BLaER1 (cell line): ENCODE results near the gene SESTD1.

Experiments used
- H3K27ac ChIP-seq: shearing (Covaris generic); formaldehyde crosslinking; 2 replicates; pipeline ENCODE4 v1.8.1; 2022
- H3K27me3 ChIP-seq: shearing (Covaris generic); formaldehyde crosslinking; 2 replicates; pipeline ENCODE4 v1.8.1; 2022
- H3K36me3 ChIP-seq: shearing (Covaris generic); formaldehyde crosslinking; 2 replicates; pipeline ENCODE4 v1.8.1; 2022
- H3K4me1 ChIP-seq: shearing (Covaris generic); formaldehyde crosslinking; 2 replicates; pipeline ENCODE4 v1.8.1; 2022
- H3K4me2 ChIP-seq: shearing (Covaris generic); formaldehyde crosslinking; 2 replicates; pipeline ENCODE4 v1.8.1; 2022
- H3K4me3 ChIP-seq: shearing (Covaris generic); formaldehyde crosslinking; 2 replicates; pipeline ENCODE4 v1.8.1; 2022
- H3K9ac ChIP-seq: shearing (Covaris generic); formaldehyde crosslinking; 2 replicates; pipeline ENCODE4 v1.8.1; 2022
- H3K9me3 ChIP-seq: shearing (Covaris generic); formaldehyde crosslinking; 2 replicates; pipeline ENCODE4 v1.8.1; 2022
- H4K20me1 ChIP-seq: shearing (Covaris generic); formaldehyde crosslinking; 2 replicates; pipeline ENCODE4 v1.8.1; 2022
- Cebpa-rat ChIP-seq: shearing (Covaris generic); IDR thresholded peaks from 2 replicates; pipeline ENCODE4 v1.8.1; 2022

Gene SESTD1

DNA sequence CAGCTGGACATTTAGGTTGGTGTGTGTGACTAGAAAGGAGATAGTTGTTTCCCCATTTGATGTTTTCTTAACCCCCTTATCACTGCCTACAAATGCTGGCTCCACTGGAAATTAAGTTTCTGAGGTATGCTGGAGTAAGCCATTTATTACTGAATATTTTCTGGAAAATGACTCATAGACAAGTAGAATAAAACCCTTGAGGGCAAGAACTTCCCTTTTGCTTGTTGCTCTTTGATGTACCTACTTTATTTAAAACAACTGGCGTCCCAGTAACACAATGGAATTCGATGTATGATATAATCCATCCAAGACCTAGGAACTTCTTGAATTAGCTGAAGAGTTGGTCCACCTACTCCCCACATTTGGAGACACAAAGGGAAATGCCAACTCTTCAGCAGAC lies 33.3 kb upstream of the SESTD1 start:
- H3K4me2 ChIP-seq, result no peak overlapping the region
- H3K9ac ChIP-seq, result no peak overlapping the region
- no peak for TF ChIP-seq Cebpa-rat
- no peak overlapping the region for H3K4me3 ChIP-seq
- H3K27ac ChIP-seq, result no peak overlapping the region
- no peaks in the 10 kb centered on the region for H4K20me1 ChIP-seq
- no peaks in the 10 kb centered on the region for H3K27me3 ChIP-seq
- H3K36me3 ChIP-seq, result no peaks in the 10 kb centered on the region
- H3K4me1 ChIP-seq, result no peaks in the 10 kb centered on the region
- H3K9me3 ChIP-seq, result peaks cover 9% of the 10 kb centered on the region; the same call in 1 of the 2 replicates

DNA sequence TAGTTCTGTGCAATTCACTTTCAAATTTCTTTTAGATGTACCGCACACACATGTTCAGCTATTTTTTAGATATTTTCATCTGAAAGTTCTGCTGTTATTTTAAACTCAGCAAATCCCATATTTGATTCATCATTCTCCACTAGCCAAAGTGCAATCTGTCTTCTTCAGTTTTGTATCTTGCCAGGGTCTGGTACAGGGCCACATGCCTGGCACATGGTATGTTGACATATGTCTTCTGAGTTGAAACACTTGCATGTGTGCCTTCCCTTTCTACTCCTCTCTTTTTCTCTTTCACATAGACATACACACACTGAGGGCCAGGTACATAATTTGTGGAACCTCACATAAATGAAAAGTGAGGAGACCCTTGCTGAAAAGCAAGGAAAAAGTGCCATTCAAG lies 25.7 kb upstream of the SESTD1 start:
- H3K9me3 ChIP-seq, result no peaks in the 10 kb centered on the region
- H3K4me3 ChIP-seq, result no peak overlapping the region
- no peak overlapping the region for H3K27ac ChIP-seq
- H3K9ac ChIP-seq, result no peak overlapping the region
- H3K27me3 ChIP-seq, result no peaks in the 10 kb centered on the region
- H4K20me1 ChIP-seq, result no peaks in the 10 kb centered on the region
- H3K4me1 ChIP-seq, result no peaks in the 10 kb centered on the region
- no peak for TF ChIP-seq Cebpa-rat
- H3K36me3 ChIP-seq, result no peaks in the 10 kb centered on the region
- H3K4me2 ChIP-seq, result no peak overlapping the region

DNA sequence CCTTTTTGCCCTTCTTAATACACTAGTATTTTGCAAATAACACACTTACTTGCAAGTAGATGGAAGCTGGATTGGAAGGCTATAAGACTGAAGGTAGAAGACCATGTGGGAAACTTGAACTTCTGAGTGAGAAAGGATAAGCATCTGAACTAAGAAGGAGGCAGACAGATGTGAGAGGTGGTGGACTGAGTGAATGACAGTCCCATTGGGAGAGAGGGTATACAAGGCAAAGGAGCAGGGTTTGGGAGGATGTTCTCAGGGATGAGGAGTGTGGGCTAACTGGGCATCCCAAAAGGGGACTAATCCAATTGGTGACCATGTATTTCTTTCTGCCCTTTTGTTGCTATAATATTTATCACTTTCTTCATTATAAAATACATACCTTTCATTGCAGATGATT lies 20.4 kb upstream of the SESTD1 start:
- H3K4me2 ChIP-seq, result no peak overlapping the region
- no peaks in the 10 kb centered on the region for H4K20me1 ChIP-seq
- H3K9me3 ChIP-seq, result no peaks in the 10 kb centered on the region
- no peak overlapping the region for H3K4me3 ChIP-seq
- H3K27me3 ChIP-seq, result no peaks in the 10 kb centered on the region
- H3K27ac ChIP-seq, result no peak overlapping the region
- H3K9ac ChIP-seq, result no peak overlapping the region
- TF ChIP-seq Cebpa-rat, result no peak
- no peaks in the 10 kb centered on the region for H3K4me1 ChIP-seq
- H3K36me3 ChIP-seq, result no peaks in the 10 kb centered on the region

DNA sequence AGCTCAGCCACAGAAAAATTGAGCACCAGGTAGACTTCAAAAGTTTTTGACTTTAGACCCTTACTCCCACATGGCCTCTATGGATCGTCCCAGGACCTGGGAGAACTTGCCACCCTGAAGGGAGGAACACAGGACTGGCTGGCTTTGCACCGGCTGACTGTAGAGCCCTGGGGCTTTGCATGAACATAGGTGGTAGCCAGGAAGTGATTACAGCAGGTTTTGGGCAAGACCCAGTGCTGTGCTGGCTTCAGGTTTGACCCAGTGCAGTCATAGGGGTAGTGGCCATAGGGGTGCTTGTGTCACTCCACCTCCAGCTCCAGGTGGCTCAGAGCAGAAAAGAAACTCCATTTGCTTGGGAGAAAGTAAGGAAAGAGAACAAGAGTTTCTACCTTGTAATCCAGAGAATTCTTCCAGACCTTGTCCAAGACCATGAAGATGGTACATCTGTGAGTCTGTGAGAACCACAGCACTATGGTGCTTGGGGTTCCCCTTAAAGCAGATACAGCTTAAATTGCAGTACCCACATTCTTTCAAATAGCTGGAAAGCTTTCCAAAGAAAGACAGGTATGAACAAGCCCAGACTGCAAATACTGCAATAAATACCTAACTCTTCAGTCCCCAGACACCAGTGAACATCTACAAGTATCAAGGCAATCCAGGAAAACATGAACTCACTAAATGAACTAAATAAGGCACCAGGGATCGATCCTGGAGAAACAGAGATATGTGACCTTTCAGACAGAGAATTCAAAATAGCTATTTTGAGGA lies 13.0 kb upstream of the SESTD1 start:
- Histone ChIP-seq H3K9me3 (0 out of 2 replicates have a peak, but pooled peaks cover 3% of the 10 kb centered on the region), H3K4me1 (peaks cover 46% of the 10 kb centered on the region)

GRCh38 chr2:179275253-179276012 lies 10.8 kb upstream of the SESTD1 start:
- Histone ChIP-seq H3K27me3 (no peaks in the 10 kb centered on the region), H4K20me1 (no peaks in the 10 kb centered on the region), H3K4me1 (peaks cover 51% of the 10 kb centered on the region), H3K36me3 (no peaks in the 10 kb centered on the region), H3K9me3 (0 out of 2 replicates have a peak, but pooled peaks cover 3% of the 10 kb centered on the region), H3K4me3 (peak overlapping the region; percentile 35; the same call in 1 of the 2 replicates), H3K9ac (0 out of 2 replicates have a peak overlapping the region, but pooled peaks have one; percentile 13), H3K27ac (peak overlapping the region; percentile 72), H3K4me2 (peak overlapping the region; percentile 89)
- TF ChIP-seq Cebpa-rat, result no peak

More for the DNA sequence above, 13.0 kb upstream of the SESTD1 start:
- Histone ChIP-seq H3K27me3 (no peaks in the 10 kb centered on the region), H4K20me1 (no peaks in the 10 kb centered on the region), H3K4me3 (no peak overlapping the region), H3K27ac (peak overlapping the region; percentile 72; the same call in 1 of the 2 replicates), H3K36me3 (no peaks in the 10 kb centered on the region), H3K4me2 (no peak overlapping the region), H3K9ac (no peak overlapping the region)
- no peak for TF ChIP-seq Cebpa-rat

DNA sequence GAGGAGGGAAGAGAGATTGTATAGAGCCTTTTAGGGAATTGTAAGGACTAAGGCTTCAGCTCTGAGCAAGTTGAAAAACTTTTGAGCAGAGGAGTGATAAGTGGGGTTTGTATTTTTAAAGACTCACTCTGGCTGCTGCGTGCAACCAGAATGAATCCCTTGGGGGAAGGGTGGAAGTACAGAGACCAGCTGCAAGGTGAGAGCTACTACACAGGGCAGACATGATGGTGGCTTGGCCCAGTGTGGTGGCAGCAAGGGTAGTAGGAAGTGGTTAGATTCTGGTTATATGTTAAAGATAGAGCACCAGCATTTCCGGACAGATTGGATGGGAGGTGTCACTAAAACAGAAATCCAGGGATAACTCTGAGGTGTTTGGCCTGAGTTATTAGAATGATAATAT lies 10.1 kb upstream of the SESTD1 start:
- no peak for TF ChIP-seq Cebpa-rat
- peak overlapping the region; percentile 35; the same call in 1 of the 2 replicates for H3K4me3 ChIP-seq
- H3K27me3 ChIP-seq, result no peaks in the 10 kb centered on the region
- 0 out of 2 replicates have a peak, but pooled peaks cover under 1% of the 10 kb centered on the region for H3K9me3 ChIP-seq
- no peaks in the 10 kb centered on the region for H3K36me3 ChIP-seq
- H3K4me1 ChIP-seq, result peaks cover 51% of the 10 kb centered on the region
- H3K9ac ChIP-seq, result peak overlapping the region; percentile 68; the same call in 1 of the 2 replicates
- H3K27ac ChIP-seq, result peak overlapping the region; percentile 78
- H3K4me2 ChIP-seq, result peak overlapping the region; percentile 89
- no peaks in the 10 kb centered on the region for H4K20me1 ChIP-seq

GRCh38 chr2:179273461-179273962 lies 8.9 kb upstream of the SESTD1 start:
- peak overlapping the region; percentile 78; the same call in 1 of the 2 replicates for H3K27ac ChIP-seq
- no peak overlapping the region for H3K9ac ChIP-seq
- no peaks in the 10 kb centered on the region for H4K20me1 ChIP-seq

GRCh38 chr2:179272406-179273192 lies 8.0 kb upstream of the SESTD1 start:
- Histone ChIP-seq H3K9me3 (peaks cover 8% of the 10 kb centered on the region; the same call in 1 of the 2 replicates), H3K27ac (peak overlapping the region; percentile 20; the same call in 1 of the 2 replicates), H3K27me3 (no peaks in the 10 kb centered on the region), H3K4me1 (peaks cover 51% of the 10 kb centered on the region), H3K4me3 (no peak overlapping the region), H3K4me2 (peak overlapping the region; percentile 89), H3K36me3 (no peaks in the 10 kb centered on the region), H3K9ac (no peak overlapping the region), H4K20me1 (no peaks in the 10 kb centered on the region)
- no peak for TF ChIP-seq Cebpa-rat

More at GRCh38 chr2:179273461-179273962, 8.9 kb upstream of the SESTD1 start:
- Histone ChIP-seq H3K4me2 (peak overlapping the region; percentile 89), H3K27me3 (no peaks in the 10 kb centered on the region), H3K36me3 (no peaks in the 10 kb centered on the region), H3K4me1 (peaks cover 51% of the 10 kb centered on the region), H3K4me3 (no peak overlapping the region), H3K9me3 (peaks cover 8% of the 10 kb centered on the region; the same call in 1 of the 2 replicates)
- TF ChIP-seq Cebpa-rat, result no peak

DNA sequence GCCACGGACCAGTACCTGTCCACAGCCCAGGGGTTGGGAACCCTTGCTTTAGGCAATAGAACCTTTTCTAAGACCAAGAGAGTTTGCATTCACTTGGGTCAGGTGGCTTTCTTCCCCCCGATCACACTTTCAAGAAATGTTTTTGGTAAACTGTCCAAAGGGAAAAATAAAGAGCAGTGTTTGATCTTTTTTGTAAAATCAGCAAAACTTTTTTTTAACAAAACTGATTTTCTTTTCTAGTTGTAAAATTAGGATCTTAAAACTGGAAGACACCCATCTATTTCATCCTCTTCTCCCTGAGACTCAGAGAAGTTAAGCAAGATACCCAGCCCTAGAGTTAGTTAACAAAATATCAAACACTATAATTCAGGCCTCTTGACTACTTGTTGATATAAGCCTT lies 6.1 kb upstream of the SESTD1 start:
- H4K20me1 ChIP-seq, result no peaks in the 10 kb centered on the region
- no peaks in the 10 kb centered on the region for H3K27me3 ChIP-seq
- no peak for TF ChIP-seq Cebpa-rat
- H3K4me1 ChIP-seq, result peaks cover 35% of the 10 kb centered on the region
- no peaks in the 10 kb centered on the region for H3K36me3 ChIP-seq
- no peak overlapping the region for H3K27ac ChIP-seq
- no peak overlapping the region for H3K4me2 ChIP-seq
- H3K9ac ChIP-seq, result no peak overlapping the region
- H3K4me3 ChIP-seq, result no peak overlapping the region
- peaks cover 8% of the 10 kb centered on the region; the same call in 1 of the 2 replicates for H3K9me3 ChIP-seq
